Tibial nerve (tissue), 4 donors: Measurements from ENCODE around the gene HES2. TPM values are rescaled to one million over a fixed set of nuclear protein-coding genes. Genes with fewer than 3 reads are reported as not detected.

ENCODE experiments used
- DNase-seq, 2 donors: peaks; one replicate each; pipeline ENCODE4 v3.0.0-alpha.2; 2019; ENCODE audit warnings: low spot score in 2 of 2
- H3K27ac ChIP-seq, 4 donors: fragments of 200-600 bp; sonication (generic) in 3 of 4; one replicate each; pipeline ENCODE4 v1.5.1; 2017 to 2019; ENCODE audit warnings: mild to moderate bottlenecking in 1 of 4
- H3K27me3 ChIP-seq, 2 donors: fragments of 200-600 bp; sonication (generic) in 1 of 2; one replicate each; pipeline versions ENCODE4 v1.5.1 to v1.6.0; 2017 to 2019
- H3K36me3 ChIP-seq, 3 donors: fragments of 200-600 bp; sonication (generic); one replicate each; pipeline ENCODE4 v1.5.1; 2018 to 2019
- H3K4me1 ChIP-seq, 4 donors: fragments of 200-600 bp; sonication (generic) in 3 of 4; one replicate each; pipeline ENCODE4 v1.5.1; 2017 to 2019
- H3K4me3 ChIP-seq, 4 donors: fragments of 200-600 bp; sonication (generic) in 3 of 4; one replicate each; pipeline ENCODE4 v1.5.1; 2017 to 2019; ENCODE audit warnings: mild to moderate bottlenecking in 1 of 4, moderate library complexity in 1 of 4
- H3K9me3 ChIP-seq, 4 donors: fragments of 200-600 bp; sonication (generic) in 3 of 4; one replicate each; pipeline ENCODE4 v1.5.1; 2017 to 2019
- CTCF ChIP-seq, 5 experiments: fragments of 200-600 bp in 3 of 5; fragments of 450-650 bp in 2 of 5; sonication (generic) in 3 of 5; IDR thresholded peaks; one replicate each; pipeline ENCODE4 v1.5.1; 2016 to 2019; ENCODE audit warnings: antibody characterized with exemption in 5 of 5, mild to moderate bottlenecking in 3 of 5, moderate library complexity in 2 of 5
- EP300 ChIP-seq, 2 donors: sonication (generic); formaldehyde crosslinking; IDR thresholded peaks; one replicate each; pipeline ENCODE4 v1.6.1; 2017; ENCODE audit warnings: antibody characterized with exemption in 2 of 2, mild to moderate bottlenecking in 1 of 2
- POLR2A ChIP-seq, 2 donors: fragments of 450-650 bp; IDR thresholded peaks; one replicate each; pipeline ENCODE4 v1.6.1; 2017; ENCODE audit warnings: antibody characterized with exemption in 2 of 2, mild to moderate bottlenecking in 2 of 2, moderate library complexity in 2 of 2
- WGBS, 2 donors: methylation state at CpG; one replicate each; pipeline ENCODE4 v1.1.5; 2018; 5-methylcytosine and 5-hydroxymethylcytosine counted together
- total RNA-seq, 4 donors: library from RNA; depleted of rRNA; stranded (reverse); fragments of >200 nt; gene quantifications; one replicate each; pipeline ENCODE4 v1.1.0, GENCODE V29; 2016

HES2 gene
- not detected for total RNA-seq

GRCh38 chr1:6419804-6420453 is at the start of gene HES2:
Gene HES2, minus strand, starts transcription at chr1:6419919. Its CDS starts 99 bp downstream, at chr1:6419820.
- H3K4me3 ChIP-seq, result peak within 1 kb of the TSS in 3 of 4 donors; percentile 18 to 49 (median 33)
- TF ChIP-seq CTCF (IDR thresholded peaks at IDR 0.05), result no peak
- no peak for TF ChIP-seq POLR2A (IDR thresholded peaks at IDR 0.05)
- no peak for TF ChIP-seq EP300 (IDR thresholded peaks at IDR 0.05)
- no peak within 1 kb of the TSS for H3K27ac ChIP-seq
- peaks cover 0 to 45% (median 24%) of the 10 kb centered on the region in 4 donors for H3K4me1 ChIP-seq
- 0 to 2% methylated on average over 12 to 19 of the region's 62 CpGs for WGBS, 2 donors
- no peaks in the 10 kb centered on the region for H3K36me3 ChIP-seq
- H3K9me3 ChIP-seq, result no peaks in the 10 kb centered on the region
- H3K27me3 ChIP-seq, result peaks cover 0 to 96% of the 10 kb centered on the region in 2 donors
- no peak for DNase-seq

GRCh38 chr1:6468729-6469461 is 49.2 kb upstream of the HES2 start:
- 85 to 89% methylated on average over 11 to 13 of the region's 13 CpGs for WGBS, 2 donors
- Histone ChIP-seq H3K4me1 (no peaks in the 10 kb centered on the region), H3K27ac (no peak overlapping the region), H3K36me3 (peaks cover 0 to 87% (median 0%) of the 10 kb centered on the region in 3 donors), H3K4me3 (no peak overlapping the region), H3K27me3 (peaks cover 0 to 3% of the 10 kb centered on the region in 2 donors), H3K9me3 (no peaks in the 10 kb centered on the region)
- DNase-seq, result no peak
- TF ChIP-seq EP300 (IDR thresholded peaks at IDR 0.05) (no peak), POLR2A (IDR thresholded peaks at IDR 0.05) (no peak), CTCF (IDR thresholded peaks at IDR 0.05) (no peak)

GRCh38 chr1:6467744-6468688 is 48.3 kb upstream of the HES2 start:
- Histone ChIP-seq H3K27ac (no peak overlapping the region), H3K36me3 (peaks cover 0 to 82% (median 0%) of the 10 kb centered on the region in 3 donors), H3K9me3 (no peaks in the 10 kb centered on the region), H3K4me3 (no peak overlapping the region), H3K27me3 (peaks cover 0 to 3% of the 10 kb centered on the region in 2 donors), H3K4me1 (no peaks in the 10 kb centered on the region)
- TF ChIP-seq POLR2A (IDR thresholded peaks at IDR 0.05) (no peak), EP300 (IDR thresholded peaks at IDR 0.05) (no peak), CTCF (IDR thresholded peaks at IDR 0.05) (no peak)
- 79 to 87% methylated on average over 7 to 29 of the region's 30 CpGs for WGBS, 2 donors
- no peak for DNase-seq

GRCh38 chr1:6467224-6467623 is 47.5 kb upstream of the HES2 start:
- TF ChIP-seq POLR2A (IDR thresholded peaks at IDR 0.05), result no peak
- no peak for TF ChIP-seq EP300 (IDR thresholded peaks at IDR 0.05)
- no peak for TF ChIP-seq CTCF (IDR thresholded peaks at IDR 0.05)
- Histone ChIP-seq H3K4me3 (no peak overlapping the region), H3K36me3 (peaks cover 0 to 82% (median 0%) of the 10 kb centered on the region in 3 donors), H3K9me3 (no peaks in the 10 kb centered on the region), H3K27ac (no peak overlapping the region), H3K27me3 (peaks cover 0 to 3% of the 10 kb centered on the region in 2 donors), H3K4me1 (no peaks in the 10 kb centered on the region)
- DNase-seq, result no peak
- WGBS, 2 donors, result 92 to 94% methylated on average over 5 to 8 of the region's 12 CpGs
